RPMI8226 (cell line): Measurements from ENCODE around the gene INTS1.

Source experiments
- DNase-seq: peaks from one replicate; pipeline ENCODE4 v3.0.0-alpha.2; 2015

INTS1 gene

GRCh38 chr7:1430056-1430845, 73.9 kb downstream of the INTS1 start:
- DNase-seq, result no peak

GRCh38 chr7:1428941-1429501, 75.2 kb downstream of the INTS1 start:
- DNase-seq, result no peak

GRCh38 chr7:1427064-1427657, 77.0 kb downstream of the INTS1 start:
- DNase-seq, result no peak

DNA sequence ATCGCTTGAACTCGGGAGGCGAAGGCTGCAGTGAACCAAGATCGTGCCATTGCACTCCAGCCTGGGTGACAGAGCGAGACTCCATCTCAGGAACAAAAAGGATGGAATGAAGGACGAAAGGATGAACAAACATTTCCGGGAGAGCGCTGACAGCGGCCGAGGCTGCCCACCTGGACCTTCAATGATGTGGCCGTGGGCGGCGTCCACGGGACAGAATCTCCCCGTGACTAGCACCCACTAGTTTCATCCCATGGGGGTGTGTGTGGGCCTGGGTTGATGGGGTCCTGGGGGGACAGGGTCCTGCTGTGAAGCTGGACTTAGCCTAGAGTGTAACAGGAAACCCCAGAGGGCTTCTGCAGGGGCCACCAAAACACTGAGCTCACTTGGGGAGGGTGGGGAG, 77.7 kb downstream of the INTS1 start:
- no peak for DNase-seq

DNA sequence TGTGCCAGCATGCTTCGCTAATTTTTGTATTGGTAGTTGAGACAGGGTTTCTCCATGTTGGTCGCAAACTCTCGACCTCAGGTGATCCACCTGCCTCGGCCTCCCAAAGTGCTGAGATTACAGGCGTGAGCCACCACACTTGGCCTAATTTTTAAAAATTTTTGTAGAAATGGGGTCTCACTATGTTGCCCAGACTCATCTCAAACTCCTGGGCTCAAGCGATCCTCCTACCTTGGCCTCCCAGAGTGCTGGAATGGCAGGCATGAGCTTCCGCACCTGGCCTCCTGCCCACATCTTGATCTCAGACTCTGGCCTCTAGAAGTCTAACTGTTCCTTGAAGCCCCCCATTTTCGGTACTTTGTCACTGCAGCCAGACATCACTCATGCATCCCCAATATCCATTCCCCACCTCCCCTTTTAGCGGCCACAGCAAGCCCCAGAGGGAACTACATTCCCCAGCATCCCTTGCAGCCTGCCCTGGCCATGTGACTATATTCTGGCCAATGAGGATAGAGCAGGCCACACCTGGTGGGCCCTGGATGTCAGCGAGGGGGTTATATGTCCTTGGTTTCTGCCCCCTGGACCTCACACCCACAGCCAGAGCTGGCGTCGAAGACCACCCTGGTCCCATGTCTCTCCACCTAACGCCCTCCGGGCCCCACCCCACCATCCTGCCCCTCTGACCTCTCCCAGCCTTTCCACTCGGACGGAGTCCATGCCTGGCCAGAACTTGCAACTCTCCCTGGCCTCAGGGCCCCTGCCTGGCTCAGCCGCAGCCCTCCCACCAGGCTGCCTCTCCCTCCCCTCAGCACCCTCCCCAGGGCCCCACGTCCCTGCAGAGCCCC, 78.7 kb downstream of the INTS1 start:
- no peak for DNase-seq

DNA sequence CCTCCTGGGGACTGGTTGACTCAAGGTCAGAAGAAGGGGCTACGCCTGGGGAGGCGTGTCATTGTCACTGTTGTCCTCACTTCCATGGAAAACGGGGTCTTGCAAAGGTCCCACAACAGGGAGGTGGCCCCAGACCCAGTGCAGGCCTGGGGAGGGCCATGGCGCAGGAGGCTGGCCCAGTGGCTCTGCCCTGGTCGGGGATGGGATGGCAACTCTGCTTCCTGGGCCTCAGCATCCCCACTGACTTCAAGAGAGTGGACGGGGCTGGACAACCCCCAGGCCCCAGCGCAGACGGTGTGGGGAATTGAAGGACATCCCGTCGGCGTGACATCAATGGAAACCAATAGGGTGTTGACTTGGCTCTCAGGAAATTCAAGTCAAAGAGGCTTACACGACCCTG, 80.1 kb downstream of the INTS1 start:
- no peak for DNase-seq

GRCh38 chr7:1423264-1423811, 80.9 kb downstream of the INTS1 start:
- DNase-seq, result no peak

GRCh38 chr7:1422512-1423263, 81.5 kb downstream of the INTS1 start:
- DNase-seq, result peak; percentile 76

- no peak for DNase-seq
These were observed 82.2 kb downstream of the INTS1 start for GRCh38 chr7:1421946-1422345.

GRCh38 chr7:1421020-1421790, 83.0 kb downstream of the INTS1 start:
- DNase-seq, result no peak
